SK-N-MC (cell line): ENCODE data around the gene BTAF1.

Source experiments
- EZH2 ChIP-seq: fragments of 200-600 bp; sonication (generic); IDR thresholded peaks from one replicate; pipeline ENCODE4 v1.6.1; 2017; ENCODE audit warnings: antibody characterized with exemption
- FOXP2 ChIP-seq: optimal IDR thresholded peaks from 2 replicates; pipeline ENCODE3; 2011; ENCODE audit warnings: mild to moderate bottlenecking, moderate library complexity; ENCODE audit not compliant: insufficient read depth; ENCODE audit errors: extremely low read length, control extremely low read depth

- TF ChIP-seq EZH2 (no peak), FOXP2 (no peak)
Observed at GRCh38 chr10:91969297-91969696, 45.7 kb downstream of the BTAF1 start.
